Ovary (tissue), 9 donors: ENCODE results near the gene ECEL1. TPM values are rescaled to one million over a fixed set of nuclear protein-coding genes. Genes with fewer than 3 reads are reported as not detected.

ENCODE experiments used
- DNase-seq, 5 donors: peaks; one replicate each; pipeline ENCODE4 v3.0.0-alpha.2; 2019 to 2020
- H3K27ac ChIP-seq, 2 donors: fragments of 200-600 bp; one replicate each; pipeline versions ENCODE4 v1.5.1 to v1.8.0; 2019 to 2022
- H3K27me3 ChIP-seq: fragments of 200-600 bp; one replicate; pipeline ENCODE4 v1.8.0; 2022
- H3K36me3 ChIP-seq: fragments of 200-600 bp; sonication (generic); one replicate; pipeline ENCODE4 v1.5.1; 2019
- H3K4me1 ChIP-seq: one replicate; pipeline ENCODE4 v1.8.1; 2013; ENCODE audit warnings: mild to moderate bottlenecking, moderate library complexity; ENCODE audit not compliant: insufficient read depth
- H3K4me3 ChIP-seq: fragments of 200-600 bp; sonication (generic); one replicate; pipeline ENCODE4 v1.5.1; 2017
- H3K9me3 ChIP-seq, 2 donors: fragments of 200-600 bp in 1 of 2; sonication (generic) in 1 of 2; one replicate each; pipeline versions ENCODE4 v1.5.1 to v1.8.1; 2013 to 2019; ENCODE audit warnings: mild to moderate bottlenecking in 1 of 2, moderate library complexity in 1 of 2
- CTCF ChIP-seq, 3 donors: fragments of 450-650 bp in 2 of 3; fragments of 200-600 bp in 1 of 3; IDR thresholded peaks; one replicate each; pipeline versions ENCODE4 v1.5.1 to v1.8.0; 2016 to 2022; ENCODE audit warnings: antibody characterized with exemption in 3 of 3, mild to moderate bottlenecking in 1 of 3
- EP300 ChIP-seq: sonication (generic); formaldehyde crosslinking; IDR thresholded peaks from one replicate; pipeline ENCODE4 v1.6.1; 2017; ENCODE audit warnings: antibody characterized with exemption
- POLR2A ChIP-seq: fragments of 450-650 bp; IDR thresholded peaks from one replicate; pipeline ENCODE4 v1.6.1; 2017; ENCODE audit warnings: antibody characterized with exemption, mild to moderate bottlenecking, moderate library complexity
- WGBS, 3 donors: extraction: QIAGEN DNeasy Blood & Tissue Kit in 1 of 3; methylation state at CpG; one replicate each; pipeline versions ENCODE4 v1.1.5 to v1.1.7; 2013 to 2017; 5-methylcytosine and 5-hydroxymethylcytosine counted together
- intact Hi-C, 4 donors: fragments of 100-400 bp; cut with DNase I; formaldehyde crosslinking; loops; one replicate each; pipeline versions ENCODE4 v1.11.0 to v1.15.1; 2022 to 2023
- polyA plus RNA-seq, 2 donors: library from polyadenylated mRNA; stranded (reverse); fragments of 200-250 nt in 1 of 2; fragments of 350-450 nt in 1 of 2; fragmentation: Illumina TruSeq in 1 of 2; extraction: RNeasy Lipid Tissue Mini Kit (QIAGEN cat#74804) in 1 of 2; gene quantifications; one replicate each; pipeline ENCODE4 v1.2.3, GENCODE V29; 2013 to 2014
- total RNA-seq, 7 donors: library from RNA; depleted of rRNA in 2 of 7; stranded (reverse); fragments of >200 nt in 2 of 7; fragmentation: NEBNext Ultra II Directional in 3 of 7; extraction: Animal tissue kit (Norgen Biotek cat#: 25700) in 3 of 7; gene quantifications; one replicate each; pipeline versions ENCODE4 v1.1.0 to v1.2.4, GENCODE V29; 2016 to 2023
- donor health status: DM: no; HTN: no; CAD: no; lungs with moderate emphysema.
- donor health status: DM: no; HTN: no; CAD: no.
- donor health status: Bipolar disorder and iron deficiency.
- donor health status: DM: yes; HTN: yes; CAD: no.
- donor health status: DM: no; HTN: no; CAD: no.
- donor health status: DM: yes; HTN: yes; CAD: no.

The ECEL1 gene
- total and polyA plus RNA-seq, 9 donors = 2.4 to 251 (median 46.3) TPM

GRCh38 chr2:232523402-232523681 is 35.7 kb upstream of the ECEL1 start:
- no peak for DNase-seq
- intact Hi-C loops = loop anchor here (2.0 to 10.0 kb wide), 6 partner anchors 76 to 601 kb away; partner anchors contain the start of gene NPPC (in 2 of the 4)
- Histone ChIP-seq H3K27me3 (no peaks in the 10 kb centered on the region), H3K4me3 (no peak overlapping the region), H3K36me3 (no peaks in the 10 kb centered on the region), H3K4me1 (no peaks in the 10 kb centered on the region), H3K9me3 (no peaks in the 10 kb centered on the region), H3K27ac (no peak overlapping the region)
- no peak for TF ChIP-seq CTCF (IDR thresholded peaks at IDR 0.05)
- TF ChIP-seq EP300 = no peak
- TF ChIP-seq POLR2A = no peak
- 8 to 13% (median 13%) methylated on average over 12 to 16 of the region's 16 CpGs for whole genome bisulfite sequencing, 3 donors

DNA sequence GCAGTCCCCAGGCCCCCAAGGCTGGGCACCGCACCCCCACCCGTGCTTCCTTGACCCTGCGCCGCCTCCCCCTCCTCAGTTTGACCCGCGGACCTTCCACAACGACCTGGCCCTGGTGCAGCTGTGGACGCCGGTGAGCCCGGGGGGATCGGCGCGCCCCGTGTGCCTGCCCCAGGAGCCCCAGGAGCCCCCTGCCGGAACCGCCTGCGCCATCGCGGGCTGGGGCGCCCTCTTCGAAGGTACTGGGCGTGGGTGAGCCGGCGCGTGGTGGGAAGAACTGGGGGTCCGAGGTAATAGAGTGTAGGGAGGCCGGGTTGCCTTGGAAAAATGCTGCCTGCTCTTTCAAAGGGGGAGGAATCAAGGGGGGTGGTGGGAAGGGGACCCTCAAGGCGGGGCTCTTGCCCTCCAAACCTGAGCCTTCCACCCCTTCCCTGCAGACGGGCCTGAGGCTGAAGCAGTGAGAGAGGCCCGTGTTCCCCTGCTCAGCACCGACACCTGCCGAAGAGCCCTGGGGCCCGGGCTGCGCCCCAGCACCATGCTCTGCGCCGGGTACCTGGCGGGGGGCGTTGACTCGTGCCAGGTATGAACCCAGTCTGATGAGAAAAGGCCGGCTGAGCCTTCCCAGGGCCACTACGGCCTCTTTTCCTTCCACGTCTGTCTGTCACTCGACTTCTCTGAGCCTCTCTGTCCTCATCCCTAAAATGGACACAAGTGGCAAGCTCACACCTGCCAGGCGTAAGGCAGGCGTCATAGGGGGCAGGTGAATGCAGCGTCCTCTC is 35.2 kb upstream of the ECEL1 start:
- WGBS, 3 donors = 14 to 16% (median 15%) methylated on average over 38 to 46 of the region's 46 CpGs
- H3K9me3 ChIP-seq = no peaks in the 10 kb centered on the region
- no peaks in the 10 kb centered on the region for H3K36me3 ChIP-seq
- no peak overlapping the region for H3K4me3 ChIP-seq
- no peaks in the 10 kb centered on the region for H3K27me3 ChIP-seq
- TF ChIP-seq EP300 (no peak), POLR2A (no peak), CTCF (IDR thresholded peaks at IDR 0.05) (no peak)
- no peak for DNase-seq
- no peak overlapping the region for H3K27ac ChIP-seq
- H3K4me1 ChIP-seq = no peaks in the 10 kb centered on the region
- intact Hi-C loops = loop anchor here (2.0 to 10.0 kb wide), 6 partner anchors 76 to 601 kb away; partner anchors contain the start of gene NPPC (in 2 of the 4)

- TF ChIP-seq POLR2A (no peak), EP300 (no peak), CTCF (IDR thresholded peaks at IDR 0.05) (peak; percentile 91 to 97 (median 94))
- Histone ChIP-seq H3K9me3 (no peaks in the 10 kb centered on the region), H3K36me3 (no peaks in the 10 kb centered on the region), H3K27ac (no peak overlapping the region), H3K27me3 (no peaks in the 10 kb centered on the region), H3K4me3 (peak overlapping the region; percentile 21), H3K4me1 (no peaks in the 10 kb centered on the region)
- intact Hi-C loops = loop anchor here (1.0 to 10.0 kb wide), 7 partner anchors 75 to 600 kb away; partner anchors contain the start of gene NPPC (in 2 of the 4)
- peak; percentile 39 to 81 (median 77) for DNase-seq
- 4 to 11% (median 7%) methylated on average over 29 to 66 of the region's 66 CpGs for WGBS, 3 donors
Measured at GRCh38 chr2:232521959-232522622, 34.5 kb upstream of the ECEL1 start.

GRCh38 chr2:232521098-232521497 is 33.5 kb upstream of the ECEL1 start:
- TF ChIP-seq CTCF (IDR thresholded peaks at IDR 0.05) = no peak
- Histone ChIP-seq H3K27ac (no peak overlapping the region), H3K4me1 (no peaks in the 10 kb centered on the region), H3K36me3 (no peaks in the 10 kb centered on the region), H3K9me3 (no peaks in the 10 kb centered on the region), H3K27me3 (no peaks in the 10 kb centered on the region), H3K4me3 (no peak overlapping the region)
- no peak for DNase-seq
- 90 to 92% (median 92%) methylated on average over 14 of the region's 14 CpGs for WGBS, 3 donors
- intact Hi-C loops = loop anchor here (1.0 to 10.0 kb wide), 5 partner anchors 74 to 599 kb away; partner anchors contain the start of gene NPPC (in 2 of the 4)
